Measurements from ENCODE around the gene PHF2.

PHF2 gene

GRCh38 chr9:93713716-93714115 lies 137.3 kb downstream of the PHF2 start:
- DNase-seq = no peak

DNA sequence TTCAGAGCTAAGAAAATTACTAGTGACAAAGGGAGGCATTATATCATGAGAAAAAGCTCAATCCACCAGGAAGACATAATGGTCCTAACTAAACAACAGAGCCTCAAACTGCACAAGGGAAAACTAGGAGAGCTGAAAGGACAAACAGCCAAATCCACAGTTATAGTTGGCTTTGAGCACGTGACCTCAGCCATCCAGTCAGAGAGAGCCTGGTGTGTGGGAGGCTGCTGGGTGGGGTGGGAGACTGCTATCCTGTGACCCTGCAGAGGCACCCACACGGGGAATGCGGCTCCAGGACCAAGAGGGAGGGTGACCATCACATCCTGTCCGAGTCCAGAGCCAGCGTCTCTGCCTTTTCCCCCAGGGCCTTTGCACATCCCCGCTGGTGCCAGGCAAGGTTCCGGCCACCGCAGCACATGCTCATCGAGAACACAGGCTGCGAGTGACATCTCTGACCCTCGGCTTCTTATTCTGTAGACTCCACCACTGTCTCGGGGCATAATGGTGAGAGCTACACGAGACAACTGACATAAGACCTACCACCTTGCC lies 145.1 kb downstream of the PHF2 start:
- DNase-seq = no peak

DNA sequence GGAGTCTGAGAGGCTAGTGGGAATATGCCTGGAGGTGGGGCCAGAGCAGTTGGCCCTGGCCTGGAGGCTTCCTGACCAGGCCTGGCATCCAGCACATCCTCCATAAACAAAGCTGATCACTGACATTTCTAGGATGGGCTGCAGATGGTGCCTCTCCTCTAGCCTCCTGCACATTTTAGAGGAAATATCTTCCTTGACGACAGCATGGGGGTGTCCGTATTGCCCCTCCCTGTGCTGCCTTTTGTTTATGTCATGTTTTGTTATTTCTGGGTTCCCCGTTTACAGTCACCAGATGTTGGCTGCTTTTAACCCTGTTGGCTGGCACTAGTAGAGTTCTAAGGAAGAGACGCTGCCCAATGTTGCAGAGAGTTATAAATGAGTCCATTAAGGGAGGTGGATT lies 148.5 kb downstream of the PHF2 start:
- no peak for DNase-seq

DNA sequence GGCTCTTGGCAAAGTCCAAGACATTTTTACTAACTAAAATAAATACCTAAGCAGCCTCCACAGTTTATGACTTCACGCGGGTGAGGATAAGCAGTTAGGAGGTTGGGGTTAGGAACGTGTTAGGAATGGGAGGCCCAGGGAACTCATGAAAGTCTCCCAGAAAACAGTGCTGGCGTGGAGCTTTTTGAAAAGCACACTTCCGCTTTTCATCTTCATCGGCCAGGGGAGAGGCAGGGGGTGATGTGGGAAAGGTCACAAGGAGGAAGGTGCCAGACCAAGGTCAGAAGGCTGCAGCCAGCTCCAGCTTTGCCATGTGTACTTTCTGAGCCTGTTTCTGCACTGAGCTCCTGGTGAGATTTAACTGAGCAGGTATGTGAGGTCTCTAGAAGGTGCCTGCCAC lies 149.0 kb downstream of the PHF2 start:
- DNase-seq = no peak

GRCh38 chr9:93726147-93726546 lies 149.8 kb downstream of the PHF2 start:
- DNase-seq = no peak
